Measurements from ENCODE around the gene DNAH10.

DNAH10 gene

GRCh38 chr12:123888989-123889388 lies 126.9 kb downstream of the DNAH10 start:
- DNase-seq (ENCODE audit: low spot score): no peak

DNA sequence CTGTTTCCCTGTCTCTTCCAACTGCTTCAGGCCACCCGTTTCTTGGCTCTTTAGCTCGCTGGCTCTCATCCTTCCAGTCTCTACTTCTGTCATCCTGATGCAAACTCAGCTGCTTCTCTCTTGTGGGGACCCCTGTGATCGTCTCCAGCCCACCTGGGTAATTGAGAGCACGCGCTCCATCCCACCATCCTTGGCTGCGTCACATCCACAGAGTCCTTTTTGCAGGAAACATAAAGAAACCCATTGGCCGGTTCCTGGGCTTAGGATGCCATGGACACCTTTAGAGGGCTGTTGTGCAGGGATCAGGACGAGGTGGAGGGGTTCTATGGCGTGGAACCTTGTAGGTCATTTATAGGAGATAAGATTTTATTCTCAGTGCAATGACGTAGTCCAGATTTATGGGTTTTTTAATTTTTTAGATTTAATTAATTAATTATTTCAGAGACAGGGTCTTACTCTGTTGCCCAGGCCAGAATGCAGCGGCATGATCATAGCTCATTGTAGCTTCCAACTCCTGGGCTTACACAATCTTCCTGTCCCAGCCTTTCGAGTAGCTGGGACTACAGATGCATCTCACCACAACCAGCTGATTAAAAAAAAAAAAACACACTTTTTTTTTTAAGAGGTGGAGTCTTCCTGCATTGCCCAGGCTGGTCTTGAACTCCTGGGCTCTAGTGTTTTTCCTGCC lies 127.9 kb downstream of the DNAH10 start:
- no peak for DNase-seq (ENCODE audit: low spot score)

DNA sequence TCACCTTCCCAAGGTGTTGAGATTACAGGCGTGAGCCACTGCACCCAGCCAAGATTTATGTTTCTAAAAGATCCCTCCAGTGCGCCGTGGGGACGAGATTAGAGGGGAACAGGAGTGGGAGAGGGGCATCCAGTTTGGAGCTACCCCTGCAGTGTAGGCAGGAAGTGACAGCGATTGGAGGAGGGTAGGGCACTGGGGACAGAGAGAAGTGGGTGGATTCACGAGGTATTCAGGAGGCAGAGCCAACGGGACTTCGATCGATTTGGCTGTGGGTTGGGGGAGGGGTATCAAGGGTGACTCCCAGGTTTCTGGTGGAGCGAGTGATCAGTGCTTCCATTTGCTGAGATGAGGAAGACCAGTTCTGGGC lies 128.4 kb downstream of the DNAH10 start:
- no peak for DNase-seq (ENCODE audit: low spot score)

- no peak for DNase-seq (ENCODE audit: low spot score)
These were observed 128.9 kb downstream of the DNAH10 start for GRCh38 chr12:123891011-123891410.

DNA sequence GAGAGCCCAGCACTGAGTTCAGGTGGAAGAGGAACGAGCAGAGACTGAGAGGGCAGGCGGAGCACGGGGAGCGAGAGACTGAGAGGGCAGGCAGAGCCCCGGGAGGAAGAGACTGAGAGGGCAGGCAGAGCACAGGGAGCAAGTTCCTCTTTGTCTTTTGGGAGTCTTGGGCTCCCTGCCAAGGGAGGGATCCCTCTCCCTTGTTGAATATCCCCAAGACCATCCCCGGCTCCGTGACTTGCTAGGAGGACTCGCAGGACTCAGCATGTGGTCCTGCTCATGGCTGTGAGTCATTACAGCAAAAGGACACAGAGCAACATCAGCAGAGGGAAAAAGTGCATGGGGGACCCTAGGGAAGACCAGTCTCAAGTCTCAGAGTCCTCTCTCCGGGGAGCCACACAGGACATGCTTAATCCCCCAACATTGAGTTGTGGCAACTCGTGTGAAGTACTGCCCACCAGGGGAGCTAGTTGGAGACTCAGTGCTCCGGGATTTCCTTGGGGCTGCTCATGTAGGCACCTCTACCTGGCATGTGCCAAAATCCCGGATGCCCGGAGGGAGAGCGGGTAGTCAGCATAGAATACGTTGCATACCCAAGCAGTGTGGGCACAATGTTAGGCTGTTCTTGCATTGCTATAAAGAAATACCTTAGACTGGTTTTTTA lies 129.5 kb downstream of the DNAH10 start:
- no peak for DNase-seq (ENCODE audit: low spot score)

GRCh38 chr12:123892180-123892559 lies 130.1 kb downstream of the DNAH10 start:
- DNase-seq (ENCODE audit: low spot score): no peak

DNA sequence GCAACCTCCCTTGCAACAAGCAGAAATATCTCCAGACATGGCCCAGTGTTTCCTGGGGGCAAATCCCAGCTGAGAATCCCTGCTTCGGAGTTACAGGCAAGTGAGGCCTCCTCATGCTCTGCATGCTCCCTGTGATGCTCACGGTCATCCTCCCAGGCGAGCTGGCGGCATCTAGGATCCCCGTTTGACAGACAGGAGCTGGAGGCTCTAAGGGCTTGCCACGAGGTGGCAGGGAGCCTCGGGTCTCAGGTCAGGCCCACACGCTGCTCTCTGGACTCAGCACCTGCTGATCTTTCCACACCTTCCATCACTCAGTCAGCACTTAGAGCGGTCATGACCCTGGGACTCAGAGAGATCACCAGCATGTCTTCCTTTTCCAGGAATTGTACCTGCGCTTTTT lies 130.8 kb downstream of the DNAH10 start:
- DNase-seq (ENCODE audit: low spot score): no peak

GRCh38 chr12:123893276-123893675 lies 131.2 kb downstream of the DNAH10 start:
- DNase-seq (ENCODE audit: low spot score): no peak

DNA sequence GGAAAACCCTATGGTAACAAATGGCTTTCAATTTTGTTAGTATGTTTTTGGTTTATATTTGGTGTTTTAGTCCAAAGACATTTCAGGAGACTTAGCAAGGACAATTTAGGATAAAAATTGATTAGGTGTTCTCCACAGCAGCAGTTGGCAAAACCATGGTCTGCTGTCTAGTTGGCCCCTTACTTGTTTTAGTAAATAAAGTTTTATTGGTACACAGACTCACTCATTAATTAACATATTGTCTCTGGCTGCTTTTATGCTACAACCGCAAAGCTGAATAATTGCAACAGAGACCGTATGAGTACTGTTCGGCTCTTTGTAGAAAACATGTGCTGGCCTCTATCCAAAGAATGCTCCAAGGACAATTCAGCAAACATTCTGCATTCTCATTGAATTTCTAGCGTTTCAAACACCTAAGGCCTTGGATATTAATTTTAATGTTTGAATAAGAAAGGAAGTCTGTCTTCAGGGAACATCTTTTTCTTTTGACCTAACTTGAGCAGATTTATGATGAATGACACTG lies 132.8 kb downstream of the DNAH10 start:
- DNase-seq (ENCODE audit: low spot score): no peak

DNA sequence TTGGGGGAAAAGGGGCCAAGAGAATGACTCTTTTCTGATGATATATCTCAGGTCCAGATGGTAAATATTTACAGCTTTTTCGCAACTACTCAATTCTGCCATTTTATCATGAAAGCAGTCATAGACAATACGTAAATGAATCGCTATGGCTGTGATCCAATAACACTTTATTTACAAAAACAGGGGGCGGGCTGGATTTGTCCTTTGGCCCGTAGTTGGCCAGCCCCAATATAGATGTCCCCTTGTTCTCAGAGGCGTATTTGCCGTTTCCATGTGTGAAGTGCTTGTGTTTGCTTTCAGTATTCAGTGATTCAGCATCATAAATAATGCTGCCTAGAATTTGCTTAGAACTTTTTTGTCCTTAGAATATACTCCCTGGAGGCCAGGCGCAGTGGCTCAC lies 133.3 kb downstream of the DNAH10 start:
- no peak for DNase-seq (ENCODE audit: low spot score)

- no peak for DNase-seq (ENCODE audit: low spot score)
These were observed 134.7 kb downstream of the DNAH10 start for GRCh38 chr12:123896767-123897166.

- no peak for DNase-seq (ENCODE audit: low spot score)
These were observed 135.1 kb downstream of the DNAH10 start for GRCh38 chr12:123897221-123897620.

GRCh38 chr12:123898673-123899072 lies 136.6 kb downstream of the DNAH10 start:
- DNase-seq (ENCODE audit: low spot score): no peak

DNA sequence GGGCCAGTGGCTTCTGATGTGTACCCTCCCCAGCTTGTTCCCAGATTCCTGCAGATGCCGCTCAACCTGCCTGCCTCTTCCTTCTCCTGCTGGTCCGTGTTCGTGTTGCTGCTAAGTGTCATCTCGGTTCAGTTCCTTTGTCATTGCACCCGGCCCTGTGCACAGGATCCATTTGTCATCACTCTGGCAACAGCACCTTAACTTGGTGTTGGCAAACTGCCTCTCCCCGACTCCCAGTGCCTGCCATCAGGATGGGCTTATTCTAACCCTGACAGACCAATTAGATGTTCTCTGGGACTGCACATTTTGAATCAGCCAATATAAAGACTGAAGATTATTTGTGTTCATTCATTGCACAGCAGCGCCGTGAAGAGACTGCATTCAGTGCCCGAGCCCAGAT lies 137.3 kb downstream of the DNAH10 start:
- no peak for DNase-seq (ENCODE audit: low spot score)

- no peak for DNase-seq (ENCODE audit: low spot score)
These were observed 138.8 kb downstream of the DNAH10 start for GRCh38 chr12:123900871-123901376.

GRCh38 chr12:123902821-123903220 lies 140.7 kb downstream of the DNAH10 start:
- DNase-seq (ENCODE audit: low spot score): no peak

DNA sequence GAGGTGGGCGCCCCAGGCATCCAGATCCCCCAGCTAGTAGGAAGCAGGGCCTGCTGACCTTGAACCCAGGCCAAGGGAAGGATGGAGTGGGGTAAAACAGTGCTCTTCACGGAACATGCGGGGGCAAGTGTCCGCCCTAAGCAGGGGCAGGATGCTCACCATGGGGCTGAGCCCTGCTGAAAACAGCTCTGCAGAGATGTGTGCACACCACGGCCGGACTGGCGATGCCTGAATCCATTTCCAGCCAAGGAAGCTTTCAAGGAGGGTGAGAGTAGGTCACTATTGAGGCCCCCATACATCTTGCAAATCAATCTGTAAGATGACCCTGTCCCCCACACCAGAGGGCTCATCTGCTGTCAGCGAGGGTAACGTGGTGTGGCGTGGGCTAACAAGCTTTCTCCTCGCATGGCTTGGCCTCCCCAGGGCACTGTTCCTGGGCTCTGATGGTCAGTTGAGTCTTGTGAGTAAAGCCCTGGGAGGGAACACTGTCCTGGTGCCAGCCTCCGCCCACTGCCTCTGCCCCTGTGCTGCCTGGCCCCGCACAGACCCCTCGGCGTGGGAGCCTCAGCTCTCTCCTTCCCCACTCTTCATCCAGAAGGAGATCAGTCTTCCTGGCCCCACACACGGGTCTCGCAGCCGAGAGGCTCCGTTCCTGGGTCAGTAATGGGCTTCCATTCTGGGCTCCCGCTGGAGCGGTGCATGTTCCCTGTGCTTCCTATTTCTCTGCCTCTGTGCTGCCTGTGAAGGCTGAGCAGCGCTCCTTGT lies 141.4 kb downstream of the DNAH10 start:
- no peak for DNase-seq (ENCODE audit: low spot score)

GRCh38 chr12:123905319-123905925 lies 143.3 kb downstream of the DNAH10 start:
- DNase-seq (ENCODE audit: low spot score): peak; percentile 70

DNA sequence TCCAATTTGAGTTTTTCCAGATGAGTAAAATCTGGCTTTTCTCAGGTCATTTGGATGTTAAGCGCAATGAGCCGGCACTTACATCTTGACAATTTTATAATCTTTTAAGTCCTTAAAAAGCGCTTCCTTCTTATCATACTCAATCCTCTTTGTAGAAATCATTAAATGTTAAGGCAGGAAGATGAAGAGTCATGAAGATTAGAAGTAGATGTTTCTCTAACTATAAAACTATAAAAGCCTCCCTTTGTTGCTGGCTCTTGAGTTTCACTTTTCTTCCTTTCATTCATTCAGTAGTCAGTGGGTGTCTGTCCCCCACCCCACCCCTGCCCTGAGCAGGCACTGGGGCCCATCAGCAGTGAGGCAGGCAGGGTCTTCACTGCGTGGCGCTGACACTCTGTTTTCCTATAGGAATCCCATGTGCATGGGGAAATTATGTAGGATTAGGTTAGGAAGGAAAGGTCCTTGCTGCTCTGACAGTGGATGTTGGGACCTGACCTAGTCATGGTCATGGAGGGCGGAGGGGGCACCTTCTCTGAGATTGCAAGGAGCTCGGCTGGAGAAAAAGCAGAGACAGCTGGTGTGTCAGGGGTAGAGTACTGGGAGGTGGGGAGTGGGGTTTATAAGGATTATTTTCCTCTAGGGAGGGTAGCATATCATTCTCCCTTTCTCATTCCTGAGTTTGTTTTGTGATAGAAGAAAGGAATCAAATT lies 144.8 kb downstream of the DNAH10 start:
- peak; percentile 58 for DNase-seq (ENCODE audit: low spot score)

GRCh38 chr12:123907726-123908476 lies 145.8 kb downstream of the DNAH10 start:
- no peak for DNase-seq (ENCODE audit: low spot score)

Measured in D341Med (cell line).